Activated naive CD4-positive, alpha-beta T cell treated with anti-CD3 and anti-CD28 coated beads for 36 hours (primary cell): ENCODE data around the gene CACNA1C. TPM values are rescaled to one million over a fixed set of nuclear protein-coding genes. Genes with fewer than 3 reads are reported as not detected.

Source experiments
- CTCF ChIA-PET: fragments of 350-600 bp; sonication (Branson Sonifier 250); formaldehyde crosslinking; loops from one replicate; lab custom pipeline; 2021; ENCODE audit warnings: antibody characterized with exemption; lab: Charles Lee
- DNase-seq: peaks from one replicate; pipeline ENCODE4 v3.0.0-alpha.2; 2020
- H3K27ac Mint-ChIP-seq: one replicate; pipeline ENCODE4 v1.8.0; 2021; ENCODE audit warnings: mild to moderate bottlenecking, mixed read lengths
- H3K27me3 Mint-ChIP-seq: one replicate; pipeline ENCODE4 v1.8.0; 2021; ENCODE audit warnings: low read depth, mixed read lengths
- H3K36me3 Mint-ChIP-seq: one replicate; pipeline ENCODE4 v1.8.0; 2021; ENCODE audit warnings: low read depth, mixed read lengths
- H3K4me1 Mint-ChIP-seq: one replicate; pipeline ENCODE4 v1.8.0; 2021; ENCODE audit warnings: low read depth, mixed read lengths
- H3K4me3 Mint-ChIP-seq: one replicate; pipeline ENCODE4 v1.8.0; 2021; ENCODE audit warnings: mild to moderate bottlenecking, moderate library complexity, mixed read lengths
- H3K9me3 Mint-ChIP-seq: one replicate; pipeline ENCODE4 v1.8.0; 2021; ENCODE audit warnings: mixed read lengths
- intact Hi-C: fragments of 100-400 bp; cut with micrococcal nuclease; formaldehyde crosslinking; loops from one replicate; pipeline ENCODE4 v1.15.1; 2023
- total RNA-seq, 2 experiments: library from RNA; stranded (reverse); gene quantifications; one replicate each; pipeline ENCODE4 v1.2.3, GENCODE V29; 2021

CACNA1C gene
- total RNA-seq, 2 experiments from 2014 or later, result 0.02 to 0.12 TPM

- Mint-ChIP-seq H3K4me3 (no peak overlapping the region), H3K36me3 (no peaks in the 10 kb centered on the region), H3K4me1 (peaks cover 4% of the 10 kb centered on the region), H3K27me3 (peaks cover 35% of the 10 kb centered on the region), H3K27ac (no peak overlapping the region), H3K9me3 (no peaks in the 10 kb centered on the region)
- CTCF ChIA-PET, result interaction anchor here (0.7 kb wide), 1 partner anchor 347 kb away, joined by 3 read pairs; no protein-coding TSS in a partner anchor
- no peak for DNase-seq
- intact Hi-C loops, result no loop called here
These were observed 576.3 kb downstream of the CACNA1C start for GRCh38 chr12:2629051-2629450.

GRCh38 chr12:2631653-2632350 is 579.0 kb downstream of the CACNA1C start:
- no peaks in the 10 kb centered on the region for H3K36me3 Mint-ChIP-seq
- H3K4me1 Mint-ChIP-seq, result peaks cover 4% of the 10 kb centered on the region
- DNase-seq, result no peak
- H3K9me3 Mint-ChIP-seq, result no peaks in the 10 kb centered on the region
- CTCF ChIA-PET, result interaction anchor here (0.9 kb wide), 1 partner anchor 27 kb away, joined by 3 read pairs; no protein-coding TSS in a partner anchor
- intact Hi-C loops, result no loop called here
- H3K27ac Mint-ChIP-seq, result no peak overlapping the region
- H3K27me3 Mint-ChIP-seq, result peaks cover 29% of the 10 kb centered on the region
- no peak overlapping the region for H3K4me3 Mint-ChIP-seq

GRCh38 chr12:2633176-2633824 is 580.5 kb downstream of the CACNA1C start:
- H3K27ac Mint-ChIP-seq, result no peak overlapping the region
- CTCF ChIA-PET, result interaction anchor here (0.6 kb wide), 1 partner anchor 8 kb away, joined by 3 read pairs; no protein-coding TSS in a partner anchor
- peaks cover 19% of the 10 kb centered on the region for H3K27me3 Mint-ChIP-seq

GRCh38 chr12:2633825-2634200 is 581.0 kb downstream of the CACNA1C start:
- Mint-ChIP-seq H3K36me3 (no peaks in the 10 kb centered on the region), H3K9me3 (no peaks in the 10 kb centered on the region), H3K4me3 (no peak overlapping the region), H3K4me1 (no peaks in the 10 kb centered on the region), H3K27me3 (peaks cover 14% of the 10 kb centered on the region), H3K27ac (no peak overlapping the region)
- CTCF ChIA-PET, result interaction anchor here (0.6 kb wide), 1 partner anchor 8 kb away, joined by 3 read pairs; no protein-coding TSS in a partner anchor
- DNase-seq, result no peak
- intact Hi-C loops, result no loop called here

More at GRCh38 chr12:2633176-2633824, 580.5 kb downstream of the CACNA1C start:
- Mint-ChIP-seq H3K4me1 (no peaks in the 10 kb centered on the region), H3K36me3 (no peaks in the 10 kb centered on the region), H3K9me3 (no peaks in the 10 kb centered on the region), H3K4me3 (no peak overlapping the region)
- intact Hi-C loops, result no loop called here
- no peak for DNase-seq

GRCh38 chr12:2634471-2634870 is 581.7 kb downstream of the CACNA1C start:
- Mint-ChIP-seq H3K4me3 (no peak overlapping the region), H3K4me1 (no peaks in the 10 kb centered on the region)
- CTCF ChIA-PET, result no interaction called here

GRCh38 chr12:2636741-2637340 is 584.1 kb downstream of the CACNA1C start:
- no peak overlapping the region for H3K27ac Mint-ChIP-seq
- no peaks in the 10 kb centered on the region for H3K36me3 Mint-ChIP-seq
- intact Hi-C loops, result no loop called here
- H3K4me3 Mint-ChIP-seq, result no peak overlapping the region
- no peaks in the 10 kb centered on the region for H3K9me3 Mint-ChIP-seq
- CTCF ChIA-PET, result no interaction called here
- H3K27me3 Mint-ChIP-seq, result peaks cover 8% of the 10 kb centered on the region
- DNase-seq, result no peak
- H3K4me1 Mint-ChIP-seq, result peaks cover 5% of the 10 kb centered on the region

More at GRCh38 chr12:2634471-2634870, 581.7 kb downstream of the CACNA1C start:
- intact Hi-C loops, result no loop called here
- H3K27me3 Mint-ChIP-seq, result peaks cover 11% of the 10 kb centered on the region
- DNase-seq, result no peak
- H3K27ac Mint-ChIP-seq, result no peak overlapping the region
- H3K9me3 Mint-ChIP-seq, result no peaks in the 10 kb centered on the region
- no peaks in the 10 kb centered on the region for H3K36me3 Mint-ChIP-seq

GRCh38 chr12:2637371-2637770 is 584.6 kb downstream of the CACNA1C start:
- Mint-ChIP-seq H3K9me3 (no peaks in the 10 kb centered on the region), H3K4me3 (no peak overlapping the region), H3K27me3 (peaks cover 8% of the 10 kb centered on the region), H3K27ac (no peak overlapping the region), H3K36me3 (no peaks in the 10 kb centered on the region), H3K4me1 (peaks cover 10% of the 10 kb centered on the region)
- CTCF ChIA-PET, result no interaction called here
- intact Hi-C loops, result no loop called here
- DNase-seq, result no peak

GRCh38 chr12:2638273-2639019 is 585.7 kb downstream of the CACNA1C start:
- CTCF ChIA-PET, result no interaction called here
- DNase-seq, result no peak
- Mint-ChIP-seq H3K27me3 (peaks cover 8% of the 10 kb centered on the region), H3K4me3 (no peak overlapping the region), H3K36me3 (no peaks in the 10 kb centered on the region), H3K9me3 (no peaks in the 10 kb centered on the region), H3K4me1 (peaks cover 16% of the 10 kb centered on the region), H3K27ac (no peak overlapping the region)
- intact Hi-C loops, result no loop called here

GRCh38 chr12:2639020-2639298 is 586.2 kb downstream of the CACNA1C start:
- no peak for DNase-seq
- intact Hi-C loops, result no loop called here
- CTCF ChIA-PET, result no interaction called here
- Mint-ChIP-seq H3K4me3 (no peak overlapping the region), H3K4me1 (peaks cover 16% of the 10 kb centered on the region), H3K9me3 (no peaks in the 10 kb centered on the region), H3K36me3 (no peaks in the 10 kb centered on the region), H3K27ac (no peak overlapping the region), H3K27me3 (peaks cover 11% of the 10 kb centered on the region)

- Mint-ChIP-seq H3K27ac (no peak overlapping the region), H3K4me3 (no peak overlapping the region), H3K27me3 (peaks cover 9% of the 10 kb centered on the region), H3K9me3 (no peaks in the 10 kb centered on the region), H3K36me3 (no peaks in the 10 kb centered on the region), H3K4me1 (peaks cover 16% of the 10 kb centered on the region)
- CTCF ChIA-PET, result no interaction called here
- intact Hi-C loops, result no loop called here
- no peak for DNase-seq
These were observed 587.5 kb downstream of the CACNA1C start for GRCh38 chr12:2640281-2640680.

- DNase-seq, result no peak
- intact Hi-C loops, result no loop called here
- no peaks in the 10 kb centered on the region for H3K36me3 Mint-ChIP-seq
- H3K27ac Mint-ChIP-seq, result no peak overlapping the region
- CTCF ChIA-PET, result no interaction called here
- no peak overlapping the region for H3K4me3 Mint-ChIP-seq
- H3K9me3 Mint-ChIP-seq, result no peaks in the 10 kb centered on the region
- peaks cover 16% of the 10 kb centered on the region for H3K4me1 Mint-ChIP-seq
- H3K27me3 Mint-ChIP-seq, result peaks cover 13% of the 10 kb centered on the region
These were observed 587.9 kb downstream of the CACNA1C start for GRCh38 chr12:2640709-2641108.

- H3K4me1 Mint-ChIP-seq, result peaks cover 16% of the 10 kb centered on the region
- H3K27me3 Mint-ChIP-seq, result peaks cover 16% of the 10 kb centered on the region
- peak; percentile 23 for DNase-seq
- CTCF ChIA-PET, result no interaction called here
- intact Hi-C loops, result no loop called here
- no peaks in the 10 kb centered on the region for H3K36me3 Mint-ChIP-seq
- H3K27ac Mint-ChIP-seq, result no peak overlapping the region
- H3K4me3 Mint-ChIP-seq, result no peak overlapping the region
- H3K9me3 Mint-ChIP-seq, result no peaks in the 10 kb centered on the region
These were observed 588.4 kb downstream of the CACNA1C start for GRCh38 chr12:2641207-2641606.
